ENCODE measurements around the gene FOLR2. TPM values are rescaled to one million over a fixed set of nuclear protein-coding genes. Genes with fewer than 3 reads are reported as not detected.
"Not testable (repeated sequence)": the region's sequence is repeated elsewhere in the genome, so short reads cannot be mapped to it uniquely, and the experiment has no call there.

Gene FOLR2
- total RNA-seq, 1 donor from 2014 or later: 18.9 TPM

GRCh38 chr11:72240461-72241290, 24.1 kb downstream of the FOLR2 start:
- no peak for DNase-seq (ENCODE audit: low spot score)

- DNase-seq (ENCODE audit: low spot score): no peak
Measured at GRCh38 chr11:72241291-72241781, 24.7 kb downstream of the FOLR2 start.

- no peak for DNase-seq (ENCODE audit: low spot score)
Measured at GRCh38 chr11:72242141-72242540, 25.5 kb downstream of the FOLR2 start.

GRCh38 chr11:72243173-72244059, 26.8 kb downstream of the FOLR2 start:
- DNase-seq (ENCODE audit: low spot score): no peak

- DNase-seq (ENCODE audit: low spot score): no peak
Measured at GRCh38 chr11:72244060-72244360, 27.4 kb downstream of the FOLR2 start, which contains the start of gene PHOX2A. TSS of gene PHOX2A (minus strand) at chr11:72244176. CDS start at chr11:72244004, 172 bp downstream.

- no peak for DNase-seq (ENCODE audit: low spot score)
Measured at GRCh38 chr11:72244361-72245262, 28.0 kb downstream of the FOLR2 start.

GRCh38 chr11:72245263-72245816, 28.7 kb downstream of the FOLR2 start:
- DNase-seq (ENCODE audit: low spot score): no peak

GRCh38 chr11:72247584-72247983, 31.0 kb downstream of the FOLR2 start:
- DNase-seq (ENCODE audit: low spot score): no peak

- no peak for DNase-seq (ENCODE audit: low spot score)
Measured at GRCh38 chr11:72249961-72250360, 33.4 kb downstream of the FOLR2 start.

- DNase-seq (ENCODE audit: low spot score): no peak
Measured at GRCh38 chr11:72250661-72251464, 34.3 kb downstream of the FOLR2 start.

- DNase-seq (ENCODE audit: low spot score): no peak
Measured at GRCh38 chr11:72251614-72252013, 35.0 kb downstream of the FOLR2 start.

GRCh38 chr11:72253392-72253791, 36.8 kb downstream of the FOLR2 start:
- no peak for DNase-seq (ENCODE audit: low spot score)

GRCh38 chr11:72254299-72254993, 37.9 kb downstream of the FOLR2 start:
- no peak for DNase-seq (ENCODE audit: low spot score)

- no peak for DNase-seq (ENCODE audit: low spot score)
Measured at GRCh38 chr11:72257570-72257969, 41.0 kb downstream of the FOLR2 start.

GRCh38 chr11:72259490-72259889, 42.9 kb downstream of the FOLR2 start:
- DNase-seq (ENCODE audit: low spot score): no peak

GRCh38 chr11:72260574-72260973, 44.0 kb downstream of the FOLR2 start:
- DNase-seq (ENCODE audit: low spot score): no peak

- no peak for DNase-seq (ENCODE audit: low spot score)
Measured at GRCh38 chr11:72263361-72263760, 46.8 kb downstream of the FOLR2 start.

GRCh38 chr11:72265951-72266350, 49.4 kb downstream of the FOLR2 start:
- DNase-seq (ENCODE audit: low spot score): no peak

- not testable (repeated sequence) for DNase-seq (ENCODE audit: low spot score)
Measured at GRCh38 chr11:72266960-72267359, 50.4 kb downstream of the FOLR2 start.

Data from mucosa of gallbladder (tissue), 1 donor.